A549 (cell line): Measurements from ENCODE around the gene ADO.

Experiments used
- ESRRA ChIP-seq: fragments of 150-350 bp; IDR thresholded peaks from 2 replicates; pipeline ENCODE4 v1.6.1; 2014; ENCODE audit warnings: mild to moderate bottlenecking, low read length, borderline replicate concordance
- FOSB ChIP-seq: fragments of 250-450 bp; sonication (Bioruptor Pico); IDR thresholded peaks from 2 replicates; pipeline ENCODE4 v1.5.0; 2020; ENCODE audit warnings: mild to moderate bottlenecking, moderate library complexity
- MAFK ChIP-seq: fragments of 450-650 bp; IDR thresholded peaks from 2 replicates; pipeline ENCODE4 v1.6.1; 2014; ENCODE audit not compliant: partially characterized antibody
- POLR2A ChIP-seq: IDR thresholded peaks from 2 replicates; pipeline ENCODE4 v1.6.1; 2012; ENCODE audit warnings: mild to moderate bottlenecking, low read length
- RAD21 ChIP-seq, 2 experiments: fragments of >200 bp in 1 of 2; sonication (Bioruptor Twin) in 1 of 2; formaldehyde crosslinking in 1 of 2; IDR thresholded peaks in 1 of 2; conservative IDR thresholded peaks in 1 of 2; 2 replicates in 1 of 2; 3 replicates in 1 of 2; pipeline ENCODE4 v1.6.1; 2012 to 2018; ENCODE audit warnings: inconsistent platforms in 1 of 2
- RFX5 ChIP-seq: fragments of 450-650 bp; IDR thresholded peaks from 2 replicates; pipeline ENCODE4 v1.7.1; 2014; ENCODE audit warnings: antibody characterized with exemption, mild to moderate bottlenecking, moderate library complexity
- SREBF2 ChIP-seq: fragments of 450-650 bp; IDR thresholded peaks from 2 replicates; pipeline ENCODE4 v1.6.1; 2014; ENCODE audit warnings: mild to moderate bottlenecking, moderate library complexity
- ZFP36 ChIP-seq: fragments of 450-650 bp; IDR thresholded peaks from 2 replicates; pipeline ENCODE4 v1.6.1; 2014; ENCODE audit warnings: borderline replicate concordance; ENCODE audit not compliant: partially characterized antibody
- TF ChIP-seq, protein P1 (sequence below): fragments of 450-650 bp; IDR thresholded peaks from 2 replicates; pipeline ENCODE4 v1.6.1; 2014; ENCODE audit warnings: antibody characterized with exemption
- TF ChIP-seq, protein P2 (sequence below): fragments of 200-600 bp; sonication (generic); IDR thresholded peaks from 2 replicates; pipeline ENCODE4 v1.6.1; 2016; ENCODE audit warnings: antibody characterized with exemption, mild to moderate bottlenecking, moderate library complexity
- TF ChIP-seq, protein P3 (sequence below): fragments of >200 bp; sonication (Bioruptor Twin); formaldehyde crosslinking; IDR thresholded peaks from 3 replicates; pipeline ENCODE4 v1.5.1; 2016
- TF ChIP-seq, protein P4 (sequence below): IDR thresholded peaks from 2 replicates; pipeline ENCODE4 v1.6.1; 2012

DNA sequence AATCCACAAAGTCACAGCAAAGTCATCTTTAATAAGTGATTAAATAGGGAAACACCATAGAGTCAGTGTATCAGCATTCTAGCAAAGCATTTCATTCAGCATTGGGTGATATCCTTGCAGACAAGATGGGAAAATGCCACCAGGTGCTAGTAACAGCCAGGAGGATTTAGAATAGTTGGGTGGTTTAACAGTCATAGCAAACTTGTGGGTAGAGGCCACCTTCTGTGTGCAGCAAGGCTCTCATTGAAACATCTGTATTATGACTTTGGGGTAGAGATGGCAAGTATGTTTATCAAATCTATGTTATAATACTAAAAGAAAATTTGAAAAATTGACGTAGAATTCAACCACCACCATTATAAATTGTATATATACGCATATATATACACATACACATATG, 26.4 kb upstream of the ADO start:
- TF ChIP-seq, protein P1, sequence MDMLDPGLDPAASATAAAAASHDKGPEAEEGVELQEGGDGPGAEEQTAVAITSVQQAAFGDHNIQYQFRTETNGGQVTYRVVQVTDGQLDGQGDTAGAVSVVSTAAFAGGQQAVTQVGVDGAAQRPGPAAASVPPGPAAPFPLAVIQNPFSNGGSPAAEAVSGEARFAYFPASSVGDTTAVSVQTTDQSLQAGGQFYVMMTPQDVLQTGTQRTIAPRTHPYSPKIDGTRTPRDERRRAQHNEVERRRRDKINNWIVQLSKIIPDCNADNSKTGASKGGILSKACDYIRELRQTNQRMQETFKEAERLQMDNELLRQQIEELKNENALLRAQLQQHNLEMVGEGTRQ = no peak
- TF ChIP-seq ZFP36 (no peak), RFX5 (no peak), SREBF2 (no peak), RAD21 (conservative IDR thresholded peaks at IDR 0.05 in 1 of 2, IDR thresholded peaks at IDR 0.05 in 1 of 2) (no peak), MAFK (no peak), POLR2A (no peak), ESRRA (no peak), FOSB (CRISPR knock-in tag) (no peak)
- TF ChIP-seq, protein P2, sequence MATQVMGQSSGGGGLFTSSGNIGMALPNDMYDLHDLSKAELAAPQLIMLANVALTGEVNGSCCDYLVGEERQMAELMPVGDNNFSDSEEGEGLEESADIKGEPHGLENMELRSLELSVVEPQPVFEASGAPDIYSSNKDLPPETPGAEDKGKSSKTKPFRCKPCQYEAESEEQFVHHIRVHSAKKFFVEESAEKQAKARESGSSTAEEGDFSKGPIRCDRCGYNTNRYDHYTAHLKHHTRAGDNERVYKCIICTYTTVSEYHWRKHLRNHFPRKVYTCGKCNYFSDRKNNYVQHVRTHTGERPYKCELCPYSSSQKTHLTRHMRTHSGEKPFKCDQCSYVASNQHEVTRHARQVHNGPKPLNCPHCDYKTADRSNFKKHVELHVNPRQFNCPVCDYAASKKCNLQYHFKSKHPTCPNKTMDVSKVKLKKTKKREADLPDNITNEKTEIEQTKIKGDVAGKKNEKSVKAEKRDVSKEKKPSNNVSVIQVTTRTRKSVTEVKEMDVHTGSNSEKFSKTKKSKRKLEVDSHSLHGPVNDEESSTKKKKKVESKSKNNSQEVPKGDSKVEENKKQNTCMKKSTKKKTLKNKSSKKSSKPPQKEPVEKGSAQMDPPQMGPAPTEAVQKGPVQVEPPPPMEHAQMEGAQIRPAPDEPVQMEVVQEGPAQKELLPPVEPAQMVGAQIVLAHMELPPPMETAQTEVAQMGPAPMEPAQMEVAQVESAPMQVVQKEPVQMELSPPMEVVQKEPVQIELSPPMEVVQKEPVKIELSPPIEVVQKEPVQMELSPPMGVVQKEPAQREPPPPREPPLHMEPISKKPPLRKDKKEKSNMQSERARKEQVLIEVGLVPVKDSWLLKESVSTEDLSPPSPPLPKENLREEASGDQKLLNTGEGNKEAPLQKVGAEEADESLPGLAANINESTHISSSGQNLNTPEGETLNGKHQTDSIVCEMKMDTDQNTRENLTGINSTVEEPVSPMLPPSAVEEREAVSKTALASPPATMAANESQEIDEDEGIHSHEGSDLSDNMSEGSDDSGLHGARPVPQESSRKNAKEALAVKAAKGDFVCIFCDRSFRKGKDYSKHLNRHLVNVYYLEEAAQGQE = no peak
- TF ChIP-seq, protein P3, sequence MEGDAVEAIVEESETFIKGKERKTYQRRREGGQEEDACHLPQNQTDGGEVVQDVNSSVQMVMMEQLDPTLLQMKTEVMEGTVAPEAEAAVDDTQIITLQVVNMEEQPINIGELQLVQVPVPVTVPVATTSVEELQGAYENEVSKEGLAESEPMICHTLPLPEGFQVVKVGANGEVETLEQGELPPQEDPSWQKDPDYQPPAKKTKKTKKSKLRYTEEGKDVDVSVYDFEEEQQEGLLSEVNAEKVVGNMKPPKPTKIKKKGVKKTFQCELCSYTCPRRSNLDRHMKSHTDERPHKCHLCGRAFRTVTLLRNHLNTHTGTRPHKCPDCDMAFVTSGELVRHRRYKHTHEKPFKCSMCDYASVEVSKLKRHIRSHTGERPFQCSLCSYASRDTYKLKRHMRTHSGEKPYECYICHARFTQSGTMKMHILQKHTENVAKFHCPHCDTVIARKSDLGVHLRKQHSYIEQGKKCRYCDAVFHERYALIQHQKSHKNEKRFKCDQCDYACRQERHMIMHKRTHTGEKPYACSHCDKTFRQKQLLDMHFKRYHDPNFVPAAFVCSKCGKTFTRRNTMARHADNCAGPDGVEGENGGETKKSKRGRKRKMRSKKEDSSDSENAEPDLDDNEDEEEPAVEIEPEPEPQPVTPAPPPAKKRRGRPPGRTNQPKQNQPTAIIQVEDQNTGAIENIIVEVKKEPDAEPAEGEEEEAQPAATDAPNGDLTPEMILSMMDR = no peak
- TF ChIP-seq, protein P4, sequence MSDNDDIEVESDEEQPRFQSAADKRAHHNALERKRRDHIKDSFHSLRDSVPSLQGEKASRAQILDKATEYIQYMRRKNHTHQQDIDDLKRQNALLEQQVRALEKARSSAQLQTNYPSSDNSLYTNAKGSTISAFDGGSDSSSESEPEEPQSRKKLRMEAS = no peak
